Neural progenitor cell (in vitro differentiated cells): Measurements from ENCODE around the gene C10orf67. TPM values are rescaled to one million over a fixed set of nuclear protein-coding genes. Genes with fewer than 3 reads are reported as not detected.
A peak's percentile ranks its signal among the peaks of the same experiment; 100 is the strongest.

ENCODE experiments used
- DNase-seq: peaks from one replicate; pipeline ENCODE4 v3.0.0-alpha.2; 2016; ENCODE audit warnings: low spot score
- H2AFZ ChIP-seq: fragments of 200-600 bp; sonication (generic); replicated peaks from 2 replicates; pipeline ENCODE4 v1.6.1; 2016; ENCODE audit warnings: antibody characterized with exemption
- H3F3A ChIP-seq: fragments of 200-600 bp; sonication (generic); 2 replicates; pipeline ENCODE4 v1.6.1; 2016; ENCODE audit warnings: antibody characterized with exemption, low read depth
- H3K27ac ChIP-seq: fragments of 200-600 bp; sonication (generic); 2 replicates; pipeline ENCODE4 v1.5.1; 2016; ENCODE audit warnings: mild to moderate bottlenecking
- H3K27me3 ChIP-seq: fragments of 200-600 bp; sonication (generic); 2 replicates; pipeline ENCODE4 v1.6.1; 2016; ENCODE audit warnings: mild to moderate bottlenecking, moderate library complexity
- H3K36me3 ChIP-seq: fragments of 200-600 bp; sonication (generic); 2 replicates; pipeline ENCODE4 v1.5.1; 2016
- H3K4me1 ChIP-seq: fragments of 200-600 bp; sonication (generic); 2 replicates; pipeline ENCODE4 v1.6.1; 2016; ENCODE audit warnings: mixed run types
- H3K4me2 ChIP-seq: fragments of 200-600 bp; sonication (generic); 2 replicates; pipeline ENCODE4 v1.6.1; 2016
- H3K4me3 ChIP-seq: fragments of 200-600 bp; sonication (generic); 2 replicates; pipeline ENCODE4 v1.5.1; 2016
- H3K79me2 ChIP-seq: fragments of 200-600 bp; sonication (generic); 2 replicates; pipeline ENCODE4 v1.6.1; 2016; ENCODE audit warnings: low read depth
- H3K9ac ChIP-seq: fragments of 200-600 bp; sonication (generic); 2 replicates; pipeline ENCODE4 v1.6.1; 2016
- H3K9me3 ChIP-seq: fragments of 200-600 bp; sonication (generic); 2 replicates; pipeline ENCODE4 v1.5.1; 2016; ENCODE audit warnings: low read depth
- H4K20me1 ChIP-seq: fragments of 200-600 bp; sonication (generic); 2 replicates; pipeline ENCODE4 v1.6.1; 2016; ENCODE audit warnings: low read depth
- H3K27ac Mint-ChIP-seq: 3 replicates; pipeline ENCODE4 v1.8.0; 2021; ENCODE audit warnings: mixed read lengths
- H3K27me3 Mint-ChIP-seq: 2 replicates; pipeline ENCODE4 v1.8.0; 2022; ENCODE audit warnings: low read depth, mild to moderate bottlenecking, inconsistent platforms, moderate library complexity, mixed read lengths; ENCODE audit not compliant: insufficient read depth
- H3K36me3 Mint-ChIP-seq: 3 replicates; pipeline ENCODE4 v1.8.0; 2021; ENCODE audit warnings: mixed read lengths
- H3K4me1 Mint-ChIP-seq: 3 replicates; pipeline ENCODE4 v1.8.0; 2021; ENCODE audit warnings: mixed read lengths
- H3K4me3 Mint-ChIP-seq: 3 replicates; pipeline ENCODE4 v1.8.0; 2021; ENCODE audit warnings: mild to moderate bottlenecking, moderate library complexity, mixed read lengths
- H3K9me3 Mint-ChIP-seq: 3 replicates; pipeline ENCODE4 v1.8.0; 2020; ENCODE audit warnings: mixed read lengths
- EZH2 ChIP-seq: fragments of 200-600 bp; sonication (generic); IDR thresholded peaks from 2 replicates; pipeline ENCODE4 v1.6.1; 2017; ENCODE audit warnings: antibody characterized with exemption, mild to moderate bottlenecking, moderate library complexity
- EZH2phosphoT487 ChIP-seq: fragments of 200-600 bp; sonication (generic); IDR thresholded peaks from 2 replicates; pipeline ENCODE4 v1.6.1; 2017; ENCODE audit warnings: antibody characterized with exemption
- total RNA-seq: library from RNA; depleted of rRNA; stranded (reverse); fragments of >200 nt; gene quantifications from 2 replicates; pipeline ENCODE4 v1.2.3, GENCODE V29; 2015; ENCODE audit warnings: low replicate concordance
- TF ChIP-seq, protein P1 (sequence below): fragments of 200-600 bp; sonication (generic); IDR thresholded peaks from 2 replicates; pipeline ENCODE4 v1.5.1; 2017; ENCODE audit warnings: antibody characterized with exemption, mild to moderate bottlenecking

Gene C10orf67
- total RNA-seq, 1 donor from 2014 or later, result not detected

DNA sequence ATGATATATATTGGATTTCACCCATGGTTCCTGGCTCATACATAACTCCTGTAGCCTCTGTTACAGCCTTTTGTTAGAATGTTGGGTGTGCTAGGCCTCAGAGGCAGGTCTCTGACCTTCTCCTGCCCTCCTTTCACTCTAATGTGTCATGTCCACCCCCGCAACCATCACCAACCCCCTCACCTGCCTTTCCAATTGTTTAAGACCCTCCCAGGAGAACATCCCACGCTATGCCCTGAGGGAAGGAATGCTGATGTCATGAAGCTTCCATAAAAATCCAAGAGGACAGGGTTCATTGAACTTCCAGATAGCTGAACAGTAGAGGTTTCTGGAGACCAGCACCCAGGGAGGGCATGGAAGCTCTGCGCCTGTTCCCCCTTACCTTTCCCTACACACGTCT is 30.8 kb upstream of the C10orf67 start:
- H3K4me1 Mint-ChIP-seq, result peaks cover 1% of the 10 kb centered on the region
- H3K27ac Mint-ChIP-seq, result no peak overlapping the region
- TF ChIP-seq EZH2 (no peak), EZH2phosphoT487 (no peak)
- TF ChIP-seq, protein P1, sequence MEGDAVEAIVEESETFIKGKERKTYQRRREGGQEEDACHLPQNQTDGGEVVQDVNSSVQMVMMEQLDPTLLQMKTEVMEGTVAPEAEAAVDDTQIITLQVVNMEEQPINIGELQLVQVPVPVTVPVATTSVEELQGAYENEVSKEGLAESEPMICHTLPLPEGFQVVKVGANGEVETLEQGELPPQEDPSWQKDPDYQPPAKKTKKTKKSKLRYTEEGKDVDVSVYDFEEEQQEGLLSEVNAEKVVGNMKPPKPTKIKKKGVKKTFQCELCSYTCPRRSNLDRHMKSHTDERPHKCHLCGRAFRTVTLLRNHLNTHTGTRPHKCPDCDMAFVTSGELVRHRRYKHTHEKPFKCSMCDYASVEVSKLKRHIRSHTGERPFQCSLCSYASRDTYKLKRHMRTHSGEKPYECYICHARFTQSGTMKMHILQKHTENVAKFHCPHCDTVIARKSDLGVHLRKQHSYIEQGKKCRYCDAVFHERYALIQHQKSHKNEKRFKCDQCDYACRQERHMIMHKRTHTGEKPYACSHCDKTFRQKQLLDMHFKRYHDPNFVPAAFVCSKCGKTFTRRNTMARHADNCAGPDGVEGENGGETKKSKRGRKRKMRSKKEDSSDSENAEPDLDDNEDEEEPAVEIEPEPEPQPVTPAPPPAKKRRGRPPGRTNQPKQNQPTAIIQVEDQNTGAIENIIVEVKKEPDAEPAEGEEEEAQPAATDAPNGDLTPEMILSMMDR, result no peak
- Histone ChIP-seq H3K9ac (no peak overlapping the region), H3K4me3 (no peak overlapping the region), H4K20me1 (no peaks in the 10 kb centered on the region), H3F3A (no peaks in the 10 kb centered on the region), H3K4me2 (no peak overlapping the region), H3K27ac (no peak overlapping the region), H3K36me3 (no peaks in the 10 kb centered on the region), H3K27me3 (no peaks in the 10 kb centered on the region), H2AFZ (no peak overlapping the region), H3K4me1 (no peaks in the 10 kb centered on the region), H3K79me2 (no peaks in the 10 kb centered on the region), H3K9me3 (no peaks in the 10 kb centered on the region)
- H3K36me3 Mint-ChIP-seq, result no peaks in the 10 kb centered on the region
- DNase-seq, result no peak
- H3K4me3 Mint-ChIP-seq, result no peak overlapping the region
- H3K9me3 Mint-ChIP-seq, result peaks cover 3% of the 10 kb centered on the region
- H3K27me3 Mint-ChIP-seq, result peaks cover 5% of the 10 kb centered on the region

DNA sequence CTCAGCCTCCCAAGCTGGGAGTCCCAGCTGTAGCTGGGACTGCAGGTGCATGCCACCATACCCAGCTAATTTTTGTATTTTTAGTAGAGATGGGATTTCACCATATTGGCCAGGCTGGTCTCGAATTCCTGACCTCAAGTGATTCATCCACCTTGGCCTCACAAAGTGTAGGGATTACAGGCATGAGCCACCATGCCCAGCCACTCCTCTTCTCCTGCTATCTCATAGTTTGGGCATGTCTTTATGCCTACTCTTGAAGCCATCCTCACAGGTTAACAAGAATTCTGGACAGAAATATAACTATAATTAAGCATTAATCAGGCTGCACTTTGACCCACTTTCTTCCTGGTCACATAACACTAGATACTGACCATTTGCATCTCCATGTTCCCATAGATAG is 28.6 kb upstream of the C10orf67 start:
- no peaks in the 10 kb centered on the region for H3F3A ChIP-seq
- H3K79me2 ChIP-seq, result no peaks in the 10 kb centered on the region
- H3K27ac ChIP-seq, result no peak overlapping the region
- Mint-ChIP-seq H3K36me3 (no peaks in the 10 kb centered on the region), H3K27me3 (peaks cover 5% of the 10 kb centered on the region), H3K27ac (no peak overlapping the region), H3K4me1 (peaks cover 14% of the 10 kb centered on the region), H3K9me3 (peaks cover 3% of the 10 kb centered on the region), H3K4me3 (no peak overlapping the region)
- H2AFZ ChIP-seq, result no peak overlapping the region
- H4K20me1 ChIP-seq, result no peaks in the 10 kb centered on the region
- H3K9ac ChIP-seq, result no peak overlapping the region
- no peaks in the 10 kb centered on the region for H3K9me3 ChIP-seq
- no peak for DNase-seq
- no peak overlapping the region for H3K4me3 ChIP-seq
- no peaks in the 10 kb centered on the region for H3K27me3 ChIP-seq
- no peak overlapping the region for H3K4me2 ChIP-seq
- no peaks in the 10 kb centered on the region for H3K4me1 ChIP-seq
- no peak for TF ChIP-seq EZH2phosphoT487
- TF ChIP-seq, protein P1, result no peak
- no peak for TF ChIP-seq EZH2
- H3K36me3 ChIP-seq, result no peaks in the 10 kb centered on the region

DNA sequence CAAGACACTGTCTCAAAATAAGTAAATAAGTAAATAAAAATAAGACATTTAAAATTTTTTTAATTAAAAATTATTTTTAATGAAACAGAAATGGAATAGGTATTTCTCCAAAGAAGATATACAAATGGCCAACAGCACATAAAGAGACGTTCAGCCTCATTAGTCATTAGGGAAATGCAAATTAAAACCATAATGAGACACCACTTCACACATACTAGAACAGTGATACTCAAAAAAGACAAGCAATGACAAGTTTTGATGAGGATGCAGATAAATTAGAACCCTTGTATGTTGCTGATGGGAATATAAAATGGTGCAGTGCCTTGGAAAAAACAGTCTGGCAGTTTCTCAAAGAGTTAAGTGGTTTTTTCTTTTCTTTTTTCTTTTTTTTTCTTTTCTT is 26.5 kb upstream of the C10orf67 start:
- Mint-ChIP-seq H3K9me3 (peaks cover 3% of the 10 kb centered on the region), H3K27me3 (peaks cover 7% of the 10 kb centered on the region), H3K4me1 (peaks cover 18% of the 10 kb centered on the region), H3K27ac (no peak overlapping the region), H3K36me3 (no peaks in the 10 kb centered on the region), H3K4me3 (no peak overlapping the region)
- Histone ChIP-seq H3K9ac (no peak overlapping the region), H3K36me3 (no peaks in the 10 kb centered on the region), H3F3A (no peaks in the 10 kb centered on the region), H4K20me1 (no peaks in the 10 kb centered on the region), H3K27ac (no peak overlapping the region), H3K79me2 (no peaks in the 10 kb centered on the region), H3K4me2 (no peak overlapping the region), H3K4me3 (no peak overlapping the region), H3K27me3 (no peaks in the 10 kb centered on the region), H2AFZ (no peak overlapping the region), H3K4me1 (no peaks in the 10 kb centered on the region), H3K9me3 (no peaks in the 10 kb centered on the region)
- DNase-seq, result no peak
- TF ChIP-seq EZH2 (no peak), EZH2phosphoT487 (no peak)
- TF ChIP-seq, protein P1, result no peak

DNA sequence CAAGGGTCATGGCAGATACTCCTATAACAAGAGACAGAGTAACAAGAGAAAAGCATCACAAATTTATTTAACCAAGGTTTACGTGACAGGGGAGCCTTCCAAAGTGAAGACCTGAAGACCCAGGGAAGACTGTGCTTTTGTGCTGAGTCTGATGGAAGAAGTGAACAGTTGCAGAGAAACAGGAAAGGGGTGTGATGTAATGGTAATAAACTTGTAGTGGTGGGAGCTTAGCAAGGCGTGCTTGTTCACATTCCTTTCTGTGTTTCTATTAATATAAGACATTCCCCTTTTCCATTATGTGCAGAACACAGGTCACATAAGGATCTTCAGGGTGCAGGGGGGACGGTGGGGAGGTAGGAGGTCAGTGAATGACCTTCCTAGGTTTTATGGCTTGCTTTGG is 25.5 kb upstream of the C10orf67 start:
- H3K27me3 Mint-ChIP-seq, result peaks cover 5% of the 10 kb centered on the region
- Histone ChIP-seq H2AFZ (no peak overlapping the region), H3K4me1 (no peaks in the 10 kb centered on the region), H3K4me2 (no peak overlapping the region), H3K27me3 (no peaks in the 10 kb centered on the region), H3K27ac (no peak overlapping the region), H3F3A (no peaks in the 10 kb centered on the region), H3K9me3 (no peaks in the 10 kb centered on the region), H3K4me3 (no peak overlapping the region), H3K79me2 (no peaks in the 10 kb centered on the region), H3K36me3 (no peaks in the 10 kb centered on the region), H4K20me1 (no peaks in the 10 kb centered on the region), H3K9ac (no peak overlapping the region)
- no peak for TF ChIP-seq EZH2
- TF ChIP-seq, protein P1, result no peak
- no peak for TF ChIP-seq EZH2phosphoT487
- H3K4me1 Mint-ChIP-seq, result peaks cover 18% of the 10 kb centered on the region
- H3K9me3 Mint-ChIP-seq, result peaks cover 3% of the 10 kb centered on the region
- DNase-seq, result no peak
- peak overlapping the region; percentile 65 for H3K27ac Mint-ChIP-seq
- no peak overlapping the region for H3K4me3 Mint-ChIP-seq
- H3K36me3 Mint-ChIP-seq, result no peaks in the 10 kb centered on the region
